Subcutaneous abdominal adipose tissue (tissue), 5 donors: ENCODE measurements around the gene CD1D.

ENCODE experiments used
- H3K27ac ChIP-seq: one replicate; pipeline ENCODE4 v1.7.0; 2013; ENCODE audit warnings: low read depth, mild to moderate bottlenecking, inconsistent platforms, low read length, moderate library complexity
- H3K27me3 ChIP-seq, 5 donors: one replicate each; pipeline ENCODE4 v1.7.0; 2013; ENCODE audit warnings: low read length in 5 of 5, inconsistent platforms in 1 of 5; ENCODE audit not compliant: control insufficient read depth in 5 of 5, insufficient read depth in 4 of 5
- H3K36me3 ChIP-seq, 5 donors: one replicate each; pipeline ENCODE4 v1.7.0; 2013; ENCODE audit warnings: low read length in 5 of 5; ENCODE audit not compliant: control insufficient read depth in 5 of 5, insufficient read depth in 5 of 5
- H3K4me1 ChIP-seq, 5 donors: one replicate each; pipeline ENCODE4 v1.7.0; 2013; ENCODE audit warnings: low read length in 5 of 5, mild to moderate bottlenecking in 3 of 5, moderate library complexity in 1 of 5; ENCODE audit not compliant: control insufficient read depth in 5 of 5, insufficient read depth in 5 of 5
- H3K4me3 ChIP-seq, 5 donors: one replicate each; pipeline ENCODE4 v1.7.0; 2013; ENCODE audit warnings: low read length in 5 of 5, low read depth in 1 of 5
- H3K9ac ChIP-seq, 5 donors: one replicate each; pipeline ENCODE4 v1.7.0; 2013; ENCODE audit warnings: low read length in 5 of 5, mild to moderate bottlenecking in 4 of 5, moderate library complexity in 3 of 5
- H3K9me3 ChIP-seq, 5 donors: one replicate each; pipeline ENCODE4 v1.7.0; 2013; ENCODE audit warnings: low read length in 5 of 5; ENCODE audit not compliant: control insufficient read depth in 5 of 5
- donor health status: healthy.
- donor health status: healthy.
- donor health status: healthy.
- donor health status: healthy.
- donor health status: healthy.

The CD1D gene

GRCh38 chr1:158180741-158181576 is at the start of gene CD1D:
Gene CD1D (plus strand): TSS chr1:158180895. CDS start chr1:158181102, 207 bp downstream.
- peaks cover 13 to 20% (median 17%) of the 10 kb centered on the region in 5 donors for H3K27me3 ChIP-seq
- no peaks in the 10 kb centered on the region for H3K36me3 ChIP-seq
- H3K4me1 ChIP-seq = peaks cover 2 to 30% (median 25%) of the 10 kb centered on the region in 5 donors
- H3K4me3 ChIP-seq = peak within 1 kb of the TSS; percentile 48 to 78 (median 76)
- peak within 1 kb of the TSS in 3 of 5 donors; percentile 3 to 57 (median 29) for H3K9ac ChIP-seq
- H3K9me3 ChIP-seq = no peaks in the 10 kb centered on the region
- no peak within 1 kb of the TSS for H3K27ac ChIP-seq

DNA sequence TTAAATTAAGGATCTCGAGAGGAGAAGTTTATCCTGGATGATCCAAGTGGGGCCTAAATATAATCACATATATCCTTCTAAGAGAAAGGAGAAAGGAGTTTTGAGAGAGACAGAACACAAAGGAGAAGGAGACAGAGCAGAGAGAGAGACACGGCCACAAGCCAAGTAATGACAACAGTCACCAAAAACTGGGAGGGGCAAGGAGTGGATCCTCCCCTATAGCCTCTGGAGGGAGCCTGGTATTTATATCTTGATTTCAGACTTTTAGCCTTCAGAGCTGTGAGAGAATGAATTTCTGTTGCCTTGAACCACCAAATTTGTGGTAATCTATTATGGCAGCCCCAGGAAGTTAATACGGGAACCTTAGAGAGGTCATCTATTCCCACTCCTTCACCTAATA is 49.5 kb upstream of the CD1D start:
- no peak overlapping the region for H3K27ac ChIP-seq
- H3K4me1 ChIP-seq = no peaks in the 10 kb centered on the region
- no peak overlapping the region for H3K9ac ChIP-seq
- no peak overlapping the region for H3K4me3 ChIP-seq
- H3K36me3 ChIP-seq = no peaks in the 10 kb centered on the region
- H3K27me3 ChIP-seq = no peaks in the 10 kb centered on the region
- H3K9me3 ChIP-seq = no peaks in the 10 kb centered on the region

- no peaks in the 10 kb centered on the region for H3K36me3 ChIP-seq
- no peak overlapping the region for H3K4me3 ChIP-seq
- no peak overlapping the region for H3K9ac ChIP-seq
- H3K27ac ChIP-seq = no peak overlapping the region
- no peaks in the 10 kb centered on the region for H3K9me3 ChIP-seq
- peaks cover 2 to 10% (median 6%) of the 10 kb centered on the region in 5 donors for H3K4me1 ChIP-seq
- H3K27me3 ChIP-seq = no peaks in the 10 kb centered on the region
These were observed 39.9 kb upstream of the CD1D start for GRCh38 chr1:158140764-158141192.

GRCh38 chr1:158145173-158145719 is 35.4 kb upstream of the CD1D start:
- Histone ChIP-seq H3K4me1 (peaks cover 8 to 47% (median 28%) of the 10 kb centered on the region in 5 donors), H3K9ac (no peak overlapping the region), H3K27ac (no peak overlapping the region), H3K4me3 (no peak overlapping the region), H3K9me3 (no peaks in the 10 kb centered on the region), H3K27me3 (no peaks in the 10 kb centered on the region), H3K36me3 (no peaks in the 10 kb centered on the region)

DNA sequence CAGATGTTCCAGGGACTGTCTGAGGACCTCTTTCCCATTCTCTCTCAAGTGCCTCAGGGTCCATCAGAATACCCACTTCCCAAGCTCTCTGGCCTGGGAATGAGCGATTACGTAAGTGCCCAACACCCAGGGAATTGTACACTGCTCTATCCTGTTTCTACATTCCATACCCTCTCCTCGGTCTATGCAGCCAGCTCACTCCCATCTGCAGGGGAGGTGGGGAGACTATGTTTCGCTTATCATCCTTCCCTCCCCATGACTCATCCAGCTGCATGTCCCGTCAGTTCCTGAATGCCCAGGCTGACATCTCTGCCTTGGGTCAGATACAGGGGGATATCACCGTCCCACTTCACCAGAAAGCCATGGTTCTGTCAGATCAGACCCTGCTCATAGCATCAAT is 34.5 kb upstream of the CD1D start:
- Histone ChIP-seq H3K4me3 (peak overlapping the region in 1 of 5 donors; percentile 36), H3K27ac (no peak overlapping the region), H3K9me3 (no peaks in the 10 kb centered on the region), H3K4me1 (peaks cover 8 to 53% (median 31%) of the 10 kb centered on the region in 5 donors), H3K27me3 (no peaks in the 10 kb centered on the region), H3K36me3 (no peaks in the 10 kb centered on the region), H3K9ac (no peak overlapping the region)

- H3K4me3 ChIP-seq = peak overlapping the region in 1 of 5 donors; percentile 36
- H3K36me3 ChIP-seq = no peaks in the 10 kb centered on the region
- H3K27ac ChIP-seq = peak overlapping the region; percentile 28
- no peaks in the 10 kb centered on the region for H3K9me3 ChIP-seq
- H3K9ac ChIP-seq = no peak overlapping the region
- peaks cover 8 to 53% (median 31%) of the 10 kb centered on the region in 5 donors for H3K4me1 ChIP-seq
- no peaks in the 10 kb centered on the region for H3K27me3 ChIP-seq
These were observed 34.0 kb upstream of the CD1D start for GRCh38 chr1:158146739-158147138.

DNA sequence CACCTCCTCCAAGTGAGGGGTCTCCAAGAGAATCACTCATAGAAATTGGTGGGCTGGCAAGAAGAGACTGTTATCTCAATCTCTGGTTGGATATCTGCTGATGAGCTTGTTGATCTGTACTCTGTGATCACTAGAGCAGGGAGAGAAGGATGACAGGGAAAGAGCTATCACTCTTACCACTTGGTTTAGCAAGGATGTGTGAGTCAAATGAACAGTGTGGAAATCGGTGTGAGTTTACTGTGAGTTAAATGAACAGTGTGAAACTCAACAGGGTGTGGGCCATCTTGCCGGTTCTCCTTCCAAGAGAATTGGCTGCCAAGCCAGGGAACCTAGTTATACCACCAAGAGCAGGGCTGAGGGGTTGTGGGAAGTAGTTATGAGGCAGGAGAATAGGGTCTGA is 33.3 kb upstream of the CD1D start:
- peak overlapping the region; percentile 28 for H3K27ac ChIP-seq
- no peaks in the 10 kb centered on the region for H3K9me3 ChIP-seq
- peaks cover 8 to 53% (median 31%) of the 10 kb centered on the region in 5 donors for H3K4me1 ChIP-seq
- H3K9ac ChIP-seq = no peak overlapping the region
- H3K27me3 ChIP-seq = no peaks in the 10 kb centered on the region
- no peaks in the 10 kb centered on the region for H3K36me3 ChIP-seq
- peak overlapping the region in 1 of 5 donors; percentile 13 for H3K4me3 ChIP-seq

- Histone ChIP-seq H3K27ac (peak overlapping the region; percentile 28), H3K4me1 (peaks cover 8 to 53% (median 31%) of the 10 kb centered on the region in 5 donors), H3K9ac (no peak overlapping the region), H3K27me3 (no peaks in the 10 kb centered on the region), H3K9me3 (no peaks in the 10 kb centered on the region), H3K36me3 (no peaks in the 10 kb centered on the region), H3K4me3 (no peak overlapping the region)
These were observed 32.8 kb upstream of the CD1D start for GRCh38 chr1:158147869-158148268.

DNA sequence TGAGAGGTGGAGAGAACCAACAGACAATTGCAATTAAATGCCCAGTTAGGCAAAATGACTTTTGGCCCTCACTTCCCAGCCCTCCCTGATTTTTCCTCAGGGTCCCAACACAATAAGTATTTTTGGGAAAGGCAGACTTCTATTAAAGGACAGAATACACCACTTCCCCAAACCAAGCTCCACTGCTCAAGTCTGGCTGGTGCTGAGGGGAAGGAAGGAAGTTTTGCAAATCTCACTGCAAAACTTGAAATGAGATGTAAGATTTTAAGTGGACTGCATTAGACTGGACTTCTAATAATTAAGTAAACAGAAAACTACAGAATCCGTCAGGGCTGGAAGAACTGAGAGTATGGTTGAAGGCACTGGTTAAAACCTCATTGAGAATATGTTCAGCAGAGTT is 32.2 kb upstream of the CD1D start:
- H3K4me3 ChIP-seq = no peak overlapping the region
- H3K36me3 ChIP-seq = no peaks in the 10 kb centered on the region
- no peaks in the 10 kb centered on the region for H3K27me3 ChIP-seq
- peak overlapping the region; percentile 69 for H3K27ac ChIP-seq
- no peaks in the 10 kb centered on the region for H3K9me3 ChIP-seq
- no peak overlapping the region for H3K9ac ChIP-seq
- peaks cover 8 to 53% (median 31%) of the 10 kb centered on the region in 5 donors for H3K4me1 ChIP-seq

GRCh38 chr1:158149175-158149574 is 31.5 kb upstream of the CD1D start:
- Histone ChIP-seq H3K4me3 (peak overlapping the region; percentile 35 to 81 (median 66)), H3K27ac (peak overlapping the region; percentile 69), H3K4me1 (peaks cover 8 to 53% (median 31%) of the 10 kb centered on the region in 5 donors), H3K9me3 (no peaks in the 10 kb centered on the region), H3K9ac (peak overlapping the region in 3 of 5 donors; percentile 53 to 57 (median 54)), H3K36me3 (no peaks in the 10 kb centered on the region), H3K27me3 (no peaks in the 10 kb centered on the region)
